ENCODE measurements around the gene PHLDA2. TPM values are rescaled to one million over a fixed set of nuclear protein-coding genes. Genes with fewer than 3 reads are reported as not detected.

Gene PHLDA2
- total and polyA plus RNA-seq, 2 donors (not counting 3 experiments of a cell fraction or from before 2014, with no cell fraction given), result 38.5 to 44.5 TPM

DNA sequence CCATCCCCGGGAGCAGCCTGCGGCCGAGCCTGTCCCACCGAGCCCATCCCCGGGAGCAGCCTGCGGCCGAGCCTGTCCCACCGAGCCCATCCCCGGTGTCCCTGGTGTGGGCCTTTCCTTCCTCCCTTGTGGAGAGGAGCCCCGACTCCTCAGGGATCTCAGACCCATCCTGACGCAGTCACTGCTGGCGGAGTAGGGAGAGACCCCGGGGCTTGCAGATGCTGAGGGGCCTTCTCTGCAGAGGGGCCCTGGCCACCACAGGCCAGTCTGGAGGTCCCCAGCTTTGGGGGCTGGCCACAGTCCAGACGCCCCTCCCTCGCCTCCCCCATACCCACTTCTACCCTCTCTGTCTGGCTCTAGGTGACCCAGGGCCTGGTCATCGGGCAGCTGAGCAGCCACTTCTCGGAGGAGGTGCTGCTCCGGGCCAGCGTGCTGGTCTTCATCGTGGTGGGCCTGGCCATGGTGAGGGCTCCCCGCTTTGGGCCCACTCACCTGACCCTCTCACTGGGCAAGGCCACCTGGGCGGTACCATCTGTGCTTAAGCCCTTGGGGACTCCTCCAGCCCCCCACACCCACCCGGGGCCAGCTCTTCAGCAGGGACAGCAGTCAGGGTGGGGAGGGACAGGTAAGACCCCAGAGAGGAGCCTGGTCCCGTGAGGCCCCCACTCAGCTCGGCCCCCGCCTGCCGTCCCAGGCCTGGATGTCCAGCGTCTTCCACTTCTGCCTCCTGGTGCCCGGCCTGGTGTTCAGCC is 7.3 kb downstream of the PHLDA2 start:
- ChIA-PET CTCF (interaction anchor here (0.8 kb wide), 1 partner anchor 389 kb away, joined by 4 read pairs; no protein-coding TSS in a partner anchor), POLR2A (no interaction called here)
- H3K9me3 ChIP-seq (replicated peaks; ENCODE audit: control insufficient read depth, insufficient read depth, low read length), result no peaks in the 10 kb centered on the region
- H4K20me1 ChIP-seq (replicated peaks; ENCODE audit: control insufficient read depth, extremely low read depth, insufficient read depth, low read length), result no peaks in the 10 kb centered on the region
- no peaks in the 10 kb centered on the region for H3K36me3 ChIP-seq (ENCODE audit: control insufficient read depth in 2 of 2, extremely low read depth in 1 of 2, insufficient read depth in 2 of 2, low read length in 2 of 2)
- H3K4me2 ChIP-seq (ENCODE audit: insufficient read depth, low read length), result no peak overlapping the region
- intact Hi-C loops (cut with micrococcal nuclease) (no loop called here), dilution Hi-C loops (cut with MboI; ENCODE audit: extremely low pct_ligation_motif_present, low sequenced_read_pairs) (no loop called here)
- DNase-seq (ENCODE audit: low read depth, low spot score) (no peak), FAIRE-seq (no peak)
- H3K4me3 ChIP-seq (replicated peaks in 1 of 3; ENCODE audit: insufficient read depth in 1 of 3, low read depth in 1 of 3, low read length in 3 of 3), result no peak overlapping the region
- H3K27ac ChIP-seq (ENCODE audit: insufficient read depth, low read depth, low read length), result no peak overlapping the region
- TF ChIP-seq EZH2 (IDR thresholded peaks at IDR 0.05; ENCODE audit: borderline replicate concordance, low read depth, low read length, severe bottlenecking) (no peak), GATA2 (IDR thresholded peaks at IDR 0.05; ENCODE audit: insufficient read depth, insufficient read length, low read depth, low read length) (no peak), POLR2AphosphoS5 (IDR thresholded peaks at IDR 0.05; ENCODE audit: insufficient read depth, low read depth, low read length) (no peak), MYC (IDR thresholded peaks at IDR 0.05; ENCODE audit: low read depth, low read length) (no peak), JUN (IDR thresholded peaks at IDR 0.05; ENCODE audit: borderline replicate concordance, insufficient read depth, insufficient read length, low read depth) (no peak), POLR2A (IDR thresholded peaks at IDR 0.05; ENCODE audit: low read depth, low read length) (no peak), FOS (IDR thresholded peaks at IDR 0.05; ENCODE audit: borderline replicate concordance, insufficient read depth, low read length) (no peak)
- TF ChIP-seq, protein P1, sequence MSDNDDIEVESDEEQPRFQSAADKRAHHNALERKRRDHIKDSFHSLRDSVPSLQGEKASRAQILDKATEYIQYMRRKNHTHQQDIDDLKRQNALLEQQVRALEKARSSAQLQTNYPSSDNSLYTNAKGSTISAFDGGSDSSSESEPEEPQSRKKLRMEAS (IDR thresholded peaks at IDR 0.05; ENCODE audit: insufficient read depth, insufficient read length), result no peak
- TF ChIP-seq, protein P2, sequence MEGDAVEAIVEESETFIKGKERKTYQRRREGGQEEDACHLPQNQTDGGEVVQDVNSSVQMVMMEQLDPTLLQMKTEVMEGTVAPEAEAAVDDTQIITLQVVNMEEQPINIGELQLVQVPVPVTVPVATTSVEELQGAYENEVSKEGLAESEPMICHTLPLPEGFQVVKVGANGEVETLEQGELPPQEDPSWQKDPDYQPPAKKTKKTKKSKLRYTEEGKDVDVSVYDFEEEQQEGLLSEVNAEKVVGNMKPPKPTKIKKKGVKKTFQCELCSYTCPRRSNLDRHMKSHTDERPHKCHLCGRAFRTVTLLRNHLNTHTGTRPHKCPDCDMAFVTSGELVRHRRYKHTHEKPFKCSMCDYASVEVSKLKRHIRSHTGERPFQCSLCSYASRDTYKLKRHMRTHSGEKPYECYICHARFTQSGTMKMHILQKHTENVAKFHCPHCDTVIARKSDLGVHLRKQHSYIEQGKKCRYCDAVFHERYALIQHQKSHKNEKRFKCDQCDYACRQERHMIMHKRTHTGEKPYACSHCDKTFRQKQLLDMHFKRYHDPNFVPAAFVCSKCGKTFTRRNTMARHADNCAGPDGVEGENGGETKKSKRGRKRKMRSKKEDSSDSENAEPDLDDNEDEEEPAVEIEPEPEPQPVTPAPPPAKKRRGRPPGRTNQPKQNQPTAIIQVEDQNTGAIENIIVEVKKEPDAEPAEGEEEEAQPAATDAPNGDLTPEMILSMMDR (IDR thresholded peaks at IDR 0.05; ENCODE audit: extremely low read depth in 1 of 2, insufficient read depth in 1 of 2, low read depth in 1 of 2, low read length in 2 of 2), result no peak
- H3K27me3 ChIP-seq (ENCODE audit: control insufficient read depth in 2 of 2, insufficient read depth in 2 of 2, low read length in 2 of 2), result no peaks in the 10 kb centered on the region
- no TSS peak for BruUV-seq (replicated peaks)
- no peak overlapping the region for H3K9ac ChIP-seq (replicated peaks; ENCODE audit: extremely low read depth, insufficient read depth, low read length)
- no peaks in the 10 kb centered on the region for H3K9me1 ChIP-seq (replicated peaks; ENCODE audit: control insufficient read depth, extremely low read depth, insufficient read depth, low read length)
- H2AFZ ChIP-seq (ENCODE audit: low read depth, low read length), result no peak overlapping the region
- no peaks in the 10 kb centered on the region for H3K4me1 ChIP-seq (ENCODE audit: control insufficient read depth, extremely low read depth, insufficient read depth, low read length)
- H3K79me2 ChIP-seq (ENCODE audit: control insufficient read depth, insufficient read depth, low read length), result peaks cover 7% of the 10 kb centered on the region

Measured in endothelial cell of umbilical vein (primary cell).